GM12872 (cell line): ENCODE results near the gene GNAS.

Experiments used
- TF ChIP-seq, protein P1 (sequence below): IDR thresholded peaks from 3 replicates; pipeline ENCODE4 v1.5.1; 2011; ENCODE audit warnings: low read depth, mild to moderate bottlenecking, low read length, moderate library complexity; ENCODE audit not compliant: insufficient read depth

GNAS gene

GRCh38 chr20:58905236-58905635 is 52.7 kb downstream of the GNAS start:
- TF ChIP-seq, protein P1, sequence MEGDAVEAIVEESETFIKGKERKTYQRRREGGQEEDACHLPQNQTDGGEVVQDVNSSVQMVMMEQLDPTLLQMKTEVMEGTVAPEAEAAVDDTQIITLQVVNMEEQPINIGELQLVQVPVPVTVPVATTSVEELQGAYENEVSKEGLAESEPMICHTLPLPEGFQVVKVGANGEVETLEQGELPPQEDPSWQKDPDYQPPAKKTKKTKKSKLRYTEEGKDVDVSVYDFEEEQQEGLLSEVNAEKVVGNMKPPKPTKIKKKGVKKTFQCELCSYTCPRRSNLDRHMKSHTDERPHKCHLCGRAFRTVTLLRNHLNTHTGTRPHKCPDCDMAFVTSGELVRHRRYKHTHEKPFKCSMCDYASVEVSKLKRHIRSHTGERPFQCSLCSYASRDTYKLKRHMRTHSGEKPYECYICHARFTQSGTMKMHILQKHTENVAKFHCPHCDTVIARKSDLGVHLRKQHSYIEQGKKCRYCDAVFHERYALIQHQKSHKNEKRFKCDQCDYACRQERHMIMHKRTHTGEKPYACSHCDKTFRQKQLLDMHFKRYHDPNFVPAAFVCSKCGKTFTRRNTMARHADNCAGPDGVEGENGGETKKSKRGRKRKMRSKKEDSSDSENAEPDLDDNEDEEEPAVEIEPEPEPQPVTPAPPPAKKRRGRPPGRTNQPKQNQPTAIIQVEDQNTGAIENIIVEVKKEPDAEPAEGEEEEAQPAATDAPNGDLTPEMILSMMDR: no peak

GRCh38 chr20:58906111-58906510 is 53.6 kb downstream of the GNAS start:
- TF ChIP-seq, protein P1: no peak

DNA sequence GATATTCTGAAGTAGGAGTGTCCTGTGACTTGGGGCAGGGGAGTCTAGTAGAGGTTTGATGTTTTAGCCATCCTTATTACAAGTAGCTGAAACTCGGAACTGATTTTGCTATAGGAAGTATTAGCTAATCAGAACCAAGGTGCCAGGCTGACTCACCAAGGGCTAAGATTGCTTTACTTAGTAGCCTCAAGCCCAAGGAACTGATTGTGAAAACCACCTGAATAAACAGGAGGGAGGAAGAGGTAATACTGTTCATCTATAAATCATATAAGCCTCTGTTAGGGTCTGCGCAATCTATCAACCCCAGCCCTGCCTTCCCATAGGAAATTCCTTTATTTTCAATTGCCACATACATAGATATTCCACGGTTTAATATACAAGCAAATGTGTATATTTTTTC is 54.4 kb downstream of the GNAS start:
- TF ChIP-seq, protein P1: no peak

DNA sequence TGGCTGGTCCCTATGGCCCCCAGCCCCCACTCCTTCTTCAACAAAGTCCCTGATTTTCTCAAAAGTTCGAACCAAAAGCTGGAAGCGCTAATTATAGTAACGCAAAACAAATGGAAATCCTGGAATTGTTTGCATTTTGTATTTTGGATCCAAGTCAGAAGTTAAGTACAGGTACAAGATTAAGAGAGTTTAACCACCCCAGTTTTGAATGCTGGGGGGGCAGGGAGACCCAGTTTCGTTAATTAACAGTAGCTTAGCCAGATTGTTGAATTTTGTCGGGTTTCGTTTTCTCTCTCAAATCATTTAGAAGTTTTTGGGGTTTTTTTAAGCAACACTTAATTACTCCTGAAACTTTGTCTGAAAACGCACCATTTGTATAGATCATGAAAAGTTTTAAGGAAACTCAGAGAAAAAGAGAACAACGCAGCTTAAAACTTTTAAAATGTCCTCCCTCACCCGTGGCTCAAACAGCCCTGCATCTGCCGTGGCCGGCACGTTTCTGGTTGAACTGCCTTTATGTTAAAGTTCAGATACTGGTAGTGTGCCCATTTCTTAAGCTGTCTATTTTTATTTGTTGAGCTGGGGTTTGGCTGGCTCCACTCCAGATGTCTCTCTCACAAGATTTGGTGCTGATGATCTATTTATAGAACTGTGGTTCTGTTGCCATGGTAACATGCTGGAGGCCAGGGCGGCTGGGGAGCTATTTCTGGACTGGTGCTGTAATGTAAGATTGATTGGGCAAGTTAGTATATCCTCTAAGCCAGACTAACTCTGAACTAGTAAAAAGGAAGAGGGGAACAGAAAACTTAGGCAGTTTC is 55.0 kb downstream of the GNAS start:
- TF ChIP-seq, protein P1: no peak

GRCh38 chr20:58908221-58908620 is 55.7 kb downstream of the GNAS start:
- TF ChIP-seq, protein P1: no peak

DNA sequence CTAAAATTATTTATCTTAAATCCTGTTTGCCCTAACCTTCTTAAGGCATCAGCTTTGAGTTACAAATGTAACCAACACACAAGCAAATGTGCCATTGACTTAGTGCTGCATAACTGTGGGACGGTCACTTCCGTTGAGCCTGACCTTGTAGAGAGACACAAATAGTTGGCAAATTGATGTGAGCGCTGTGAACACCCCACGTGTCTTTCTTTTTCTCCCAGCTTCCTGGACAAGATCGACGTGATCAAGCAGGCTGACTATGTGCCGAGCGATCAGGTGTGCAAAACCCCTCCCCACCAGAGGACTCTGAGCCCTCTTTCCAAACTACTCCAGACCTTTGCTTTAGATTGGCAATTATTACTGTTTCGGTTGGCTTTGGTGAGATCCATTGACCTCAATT is 56.4 kb downstream of the GNAS start:
- TF ChIP-seq, protein P1: no peak

DNA sequence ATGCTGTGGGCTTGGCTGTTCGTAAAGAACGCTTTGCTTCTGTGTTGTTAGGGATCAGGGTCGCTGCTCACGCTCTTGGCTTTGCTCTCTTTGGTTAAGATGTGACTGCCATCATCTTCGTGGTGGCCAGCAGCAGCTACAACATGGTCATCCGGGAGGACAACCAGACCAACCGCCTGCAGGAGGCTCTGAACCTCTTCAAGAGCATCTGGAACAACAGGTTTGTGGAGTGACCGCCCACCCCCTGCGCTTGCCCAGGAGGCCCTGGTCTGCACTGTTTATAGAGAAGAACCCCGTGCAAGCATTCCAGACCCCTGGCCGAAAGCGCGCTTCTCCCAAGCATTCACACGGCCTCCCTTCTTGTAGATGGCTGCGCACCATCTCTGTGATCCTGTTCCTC is 57.1 kb downstream of the GNAS start:
- TF ChIP-seq, protein P1: no peak
